Dendritic cell treated with granulocyte-macrophage colony-stimulating factor and Interleukin-4, amounts not matched to agents 40 ng/mL and 50 ng/mL, for 4 days (primary cell): Measurements from ENCODE around the gene AGAP1.
A peak's percentile ranks its signal among the peaks of the same experiment; 100 is the strongest.

ENCODE experiments used
- H3K27ac Mint-ChIP-seq: one replicate; pipeline ENCODE4 v1.8.0; 2022; ENCODE audit warnings: mild to moderate bottlenecking, mixed read lengths
- H3K27me3 Mint-ChIP-seq: one replicate; pipeline ENCODE4 v1.8.0; 2022; ENCODE audit warnings: mild to moderate bottlenecking, mixed read lengths
- H3K36me3 Mint-ChIP-seq: one replicate; pipeline ENCODE4 v1.8.0; 2022; ENCODE audit warnings: low read depth, mixed read lengths
- H3K4me1 Mint-ChIP-seq: one replicate; pipeline ENCODE4 v1.8.0; 2022; ENCODE audit warnings: low read depth, mixed read lengths
- H3K4me3 Mint-ChIP-seq: one replicate; pipeline ENCODE4 v1.8.0; 2022; ENCODE audit warnings: mild to moderate bottlenecking, moderate library complexity, mixed read lengths
- H3K9me3 Mint-ChIP-seq: one replicate; pipeline ENCODE4 v1.8.0; 2022; ENCODE audit warnings: mixed read lengths
- intact Hi-C: fragments of 100-400 bp; cut with micrococcal nuclease; formaldehyde crosslinking; loops from one replicate; pipeline ENCODE4 v1.15.0; 2022

The AGAP1 gene

DNA sequence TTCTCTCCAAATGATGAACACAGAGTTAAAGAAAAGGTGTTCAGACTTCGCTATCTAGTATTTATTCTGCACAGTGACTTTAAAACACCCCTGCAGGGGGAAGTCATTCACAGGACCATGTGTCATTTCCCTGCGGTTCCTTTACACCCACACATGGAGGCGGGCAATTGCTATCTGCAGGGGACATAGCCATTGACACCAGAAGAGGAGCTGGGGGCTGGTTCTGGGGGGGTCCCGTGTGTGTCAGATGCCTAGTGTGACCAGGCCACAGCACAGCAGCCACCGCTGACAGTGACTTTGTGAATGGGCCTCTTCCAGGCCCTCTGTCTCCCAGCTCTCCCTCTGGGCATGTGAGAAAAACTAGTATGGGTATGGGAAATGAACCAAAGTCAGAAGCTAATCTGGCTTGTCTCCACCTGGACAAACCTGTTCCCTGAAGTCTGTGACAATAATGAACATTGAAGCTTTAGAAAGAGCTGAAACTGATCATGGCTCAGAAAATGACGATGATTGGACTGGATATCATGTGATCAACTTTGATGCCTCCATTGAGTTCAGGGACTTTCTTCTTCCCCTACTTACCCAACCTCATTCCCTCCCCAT lies 681.8 kb downstream of the AGAP1 start:
- H3K27me3 Mint-ChIP-seq: peaks cover 97% of the 10 kb centered on the region
- H3K4me3 Mint-ChIP-seq: no peak overlapping the region
- no peak overlapping the region for H3K27ac Mint-ChIP-seq
- intact Hi-C loops: no loop called here
- no peaks in the 10 kb centered on the region for H3K9me3 Mint-ChIP-seq
- no peaks in the 10 kb centered on the region for H3K36me3 Mint-ChIP-seq
- peaks cover 19% of the 10 kb centered on the region for H3K4me1 Mint-ChIP-seq

DNA sequence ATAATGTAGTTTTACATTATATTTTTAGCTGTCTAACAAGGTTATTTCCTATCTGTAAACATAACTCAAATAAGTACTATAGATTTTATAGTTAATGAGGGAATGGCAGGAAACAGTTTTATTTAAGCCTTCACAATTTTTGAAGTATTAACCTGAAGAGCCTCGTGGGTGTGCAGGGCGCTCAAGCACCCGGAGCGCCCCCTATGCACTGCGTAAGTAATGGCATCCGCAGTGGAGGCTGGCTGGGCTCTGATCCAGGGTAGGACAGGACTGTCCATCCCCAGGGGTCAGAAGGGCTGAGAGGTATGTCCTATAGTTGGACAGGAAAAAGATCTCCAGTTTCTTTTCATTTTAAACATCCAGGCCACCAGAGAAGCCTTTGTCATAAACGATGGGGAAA lies 682.6 kb downstream of the AGAP1 start:
- no peak overlapping the region for H3K4me3 Mint-ChIP-seq
- H3K9me3 Mint-ChIP-seq: no peaks in the 10 kb centered on the region
- peaks cover 96% of the 10 kb centered on the region for H3K27me3 Mint-ChIP-seq
- H3K27ac Mint-ChIP-seq: no peak overlapping the region
- H3K36me3 Mint-ChIP-seq: no peaks in the 10 kb centered on the region
- peaks cover 19% of the 10 kb centered on the region for H3K4me1 Mint-ChIP-seq
- intact Hi-C loops: no loop called here

DNA sequence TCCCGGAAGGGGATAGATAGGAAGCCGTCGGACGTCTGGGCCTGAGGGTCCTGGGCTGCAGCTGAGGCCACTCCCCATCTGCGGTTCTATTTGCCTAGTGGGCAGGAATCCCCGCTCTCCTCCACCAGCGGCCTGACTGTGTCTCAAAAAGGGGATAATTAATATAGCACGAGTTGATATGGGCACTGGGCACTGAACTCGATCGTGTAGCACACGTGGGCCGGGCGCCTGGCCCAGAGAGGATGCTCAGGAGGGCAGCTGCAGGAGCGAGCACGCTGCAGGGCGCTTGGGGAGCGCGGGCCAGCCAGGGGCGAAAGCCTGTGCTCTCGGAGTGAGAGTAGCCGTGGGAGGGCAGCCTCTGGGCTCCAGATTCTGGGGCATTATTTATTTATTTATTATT lies 683.1 kb downstream of the AGAP1 start:
- H3K4me3 Mint-ChIP-seq: no peak overlapping the region
- no peaks in the 10 kb centered on the region for H3K36me3 Mint-ChIP-seq
- no peak overlapping the region for H3K27ac Mint-ChIP-seq
- H3K9me3 Mint-ChIP-seq: no peaks in the 10 kb centered on the region
- H3K4me1 Mint-ChIP-seq: peaks cover 19% of the 10 kb centered on the region
- intact Hi-C loops: no loop called here
- peaks cover 94% of the 10 kb centered on the region for H3K27me3 Mint-ChIP-seq

DNA sequence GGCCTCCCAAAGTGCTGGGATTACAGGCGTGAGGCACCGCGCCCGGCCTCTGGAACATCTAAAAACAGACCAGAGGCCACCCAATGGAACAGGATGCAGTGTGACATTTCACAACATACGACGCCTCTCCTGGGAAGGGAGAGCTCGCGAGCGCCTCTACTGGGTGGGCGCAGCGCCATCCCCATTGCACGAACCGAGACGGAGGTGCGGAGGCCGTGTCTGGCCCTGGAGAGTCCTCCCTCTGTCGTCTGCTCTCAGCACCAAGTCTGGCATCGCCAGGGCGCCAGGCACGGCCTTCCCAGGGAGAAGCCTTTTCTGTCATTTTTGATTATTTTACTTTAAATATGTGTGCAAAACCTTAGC lies 683.7 kb downstream of the AGAP1 start:
- Mint-ChIP-seq H3K4me1 (peaks cover 19% of the 10 kb centered on the region), H3K27me3 (peaks cover 91% of the 10 kb centered on the region), H3K4me3 (no peak overlapping the region), H3K27ac (no peak overlapping the region), H3K36me3 (no peaks in the 10 kb centered on the region), H3K9me3 (no peaks in the 10 kb centered on the region)
- intact Hi-C loops: no loop called here

DNA sequence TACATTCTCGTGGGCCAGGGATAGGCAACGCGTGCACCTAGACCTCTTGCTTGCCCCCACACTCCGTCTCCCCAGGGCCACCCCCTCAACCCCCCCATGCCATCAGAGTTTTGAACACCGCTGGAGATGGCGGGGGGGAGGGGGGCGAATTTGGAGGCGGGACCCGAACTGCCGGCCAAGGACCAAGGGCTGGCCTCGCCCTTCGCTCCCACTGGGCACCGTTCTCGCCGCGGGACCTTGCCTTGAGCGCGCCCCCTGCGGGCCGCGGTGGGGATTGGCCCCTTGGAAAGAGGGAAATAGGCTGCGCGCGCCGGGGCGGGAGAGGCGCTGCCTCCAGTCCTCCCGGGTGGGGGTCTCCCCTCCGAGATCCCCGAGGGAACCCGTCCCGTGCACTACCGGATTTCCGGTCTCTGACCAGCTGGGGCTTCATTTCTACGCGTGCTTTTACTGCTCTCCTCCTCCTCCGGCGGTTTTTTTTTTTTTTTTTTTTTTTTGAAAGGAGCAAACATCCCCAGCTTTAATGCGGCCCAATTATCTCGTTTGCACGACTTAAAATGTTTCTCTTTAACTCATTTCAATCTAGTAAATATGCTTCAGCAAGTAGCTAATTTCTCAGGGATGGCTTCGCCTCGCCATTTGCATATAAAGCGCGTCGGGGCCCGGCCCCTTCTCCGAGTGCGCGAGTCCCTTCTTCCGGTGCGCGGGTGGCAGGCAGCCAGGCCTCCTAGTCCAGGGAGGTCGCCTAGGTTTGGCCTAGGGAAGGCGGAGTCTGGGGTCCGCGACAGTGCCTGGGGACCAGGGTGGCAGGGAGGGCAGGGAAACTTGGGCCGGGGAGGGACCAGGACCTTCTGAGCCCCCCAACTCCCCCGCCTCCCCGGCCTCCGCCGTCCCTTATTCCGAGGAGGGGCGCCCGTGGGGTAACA lies 684.4 kb downstream of the AGAP1 start:
- intact Hi-C loops: no loop called here
- peak overlapping the region; percentile 42 for H3K4me3 Mint-ChIP-seq
- H3K36me3 Mint-ChIP-seq: no peaks in the 10 kb centered on the region

DNA sequence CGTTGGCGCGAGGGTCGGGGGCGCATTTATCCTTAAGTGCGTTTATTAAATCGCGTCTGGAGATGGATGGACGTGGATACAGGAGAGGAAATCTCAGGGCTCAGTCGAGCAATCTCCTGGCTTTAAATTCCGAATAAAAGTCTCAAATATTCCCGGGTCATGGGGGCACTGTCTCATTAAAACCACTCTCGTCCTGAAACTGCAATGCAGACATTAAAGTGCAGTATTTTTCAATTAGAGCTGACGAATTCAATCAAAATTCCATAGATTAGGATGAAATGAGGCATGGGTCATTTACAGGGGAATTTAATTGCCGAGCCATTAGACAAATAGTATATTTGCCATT lies 685.0 kb downstream of the AGAP1 start:
- Mint-ChIP-seq H3K27me3 (peaks cover 86% of the 10 kb centered on the region), H3K9me3 (no peaks in the 10 kb centered on the region), H3K36me3 (no peaks in the 10 kb centered on the region), H3K27ac (no peak overlapping the region), H3K4me1 (peaks cover 19% of the 10 kb centered on the region), H3K4me3 (no peak overlapping the region)
- intact Hi-C loops: no loop called here

More for the DNA sequence above, 684.4 kb downstream of the AGAP1 start:
- no peaks in the 10 kb centered on the region for H3K9me3 Mint-ChIP-seq
- peaks cover 19% of the 10 kb centered on the region for H3K4me1 Mint-ChIP-seq
- no peak overlapping the region for H3K27ac Mint-ChIP-seq
- H3K27me3 Mint-ChIP-seq: peaks cover 89% of the 10 kb centered on the region

DNA sequence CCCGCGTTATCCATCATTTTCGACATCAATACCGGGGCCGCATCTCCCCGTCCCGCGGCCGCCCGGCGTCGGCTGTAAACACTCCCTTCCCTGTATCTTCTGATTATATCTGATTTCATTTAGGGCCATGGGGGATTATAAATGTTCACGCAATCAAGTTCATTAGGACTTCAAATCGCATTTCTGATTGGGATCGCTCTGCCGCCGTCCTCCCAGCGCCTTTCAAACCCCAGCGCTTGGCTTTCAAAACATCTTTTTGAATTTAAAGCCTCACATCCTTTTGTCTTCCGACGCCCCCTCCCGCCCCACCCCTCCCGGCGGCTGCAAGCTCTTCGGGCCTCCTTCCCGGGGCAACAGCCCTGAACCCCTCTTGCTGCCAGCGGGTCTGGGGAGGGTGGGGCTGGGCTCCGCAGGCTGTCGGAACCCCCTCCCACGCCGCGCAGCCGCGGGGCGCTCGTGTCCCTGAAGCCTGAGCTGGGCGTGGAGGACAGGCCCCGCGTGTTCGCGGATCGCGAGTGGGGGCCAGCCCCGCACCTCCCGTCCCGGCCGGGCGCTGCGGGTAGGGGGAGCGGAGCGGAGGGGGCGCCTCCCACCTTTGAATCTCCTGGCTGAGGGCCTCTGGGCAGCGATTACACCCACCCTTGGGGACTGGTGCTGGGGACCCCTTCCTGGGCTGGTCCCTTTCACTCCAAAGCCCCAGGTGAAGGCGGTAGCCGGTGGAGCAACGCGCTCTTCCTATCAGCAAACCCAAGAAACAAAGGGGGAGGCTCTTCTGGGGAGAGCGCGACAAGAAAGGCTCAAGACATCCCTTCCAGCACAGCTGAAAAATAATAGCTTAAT lies 685.6 kb downstream of the AGAP1 start:
- no peaks in the 10 kb centered on the region for H3K9me3 Mint-ChIP-seq
- peaks cover 19% of the 10 kb centered on the region for H3K4me1 Mint-ChIP-seq
- no peaks in the 10 kb centered on the region for H3K36me3 Mint-ChIP-seq
- H3K27me3 Mint-ChIP-seq: peaks cover 80% of the 10 kb centered on the region
- intact Hi-C loops: loop anchor here (1.0 kb wide), 1 partner anchor 413 kb away; no protein-coding TSS in a partner anchor
- H3K27ac Mint-ChIP-seq: no peak overlapping the region
- H3K4me3 Mint-ChIP-seq: no peak overlapping the region

DNA sequence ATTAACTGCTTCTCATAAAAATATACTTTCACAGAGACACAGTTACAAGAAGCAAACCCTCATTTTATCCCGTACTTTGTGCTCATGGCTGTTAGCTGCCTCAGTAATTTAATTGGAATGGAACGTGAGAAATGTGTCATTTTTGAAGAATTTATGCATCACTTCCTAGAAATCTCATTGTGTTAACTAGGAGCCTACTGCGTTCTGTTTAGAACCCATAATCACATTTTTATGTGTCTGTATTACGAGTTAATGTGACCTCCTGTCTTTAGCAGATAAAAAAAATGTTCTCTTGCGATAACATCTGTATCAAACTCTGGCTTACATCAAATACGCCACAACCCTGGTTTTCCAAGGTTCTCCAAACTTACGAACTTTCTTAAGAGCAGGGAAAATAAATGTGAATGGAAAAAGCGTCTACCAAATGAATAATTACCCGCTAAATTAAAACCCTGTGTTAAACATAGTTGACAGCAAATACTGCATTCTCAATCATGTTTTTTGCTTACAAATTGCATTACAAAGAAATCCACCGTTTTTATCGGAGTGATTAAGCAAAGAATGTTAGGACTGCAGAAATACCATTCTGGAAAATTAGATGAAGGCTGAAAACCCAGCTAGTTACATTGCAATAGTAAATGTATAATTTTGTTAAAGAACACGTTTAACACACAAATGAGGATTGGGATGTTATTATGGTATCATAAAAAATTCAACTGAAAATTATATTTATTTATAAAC lies 686.4 kb downstream of the AGAP1 start:
- Mint-ChIP-seq H3K9me3 (no peaks in the 10 kb centered on the region), H3K4me3 (no peak overlapping the region), H3K4me1 (peaks cover 14% of the 10 kb centered on the region), H3K27me3 (peaks cover 72% of the 10 kb centered on the region), H3K36me3 (no peaks in the 10 kb centered on the region), H3K27ac (no peak overlapping the region)
- intact Hi-C loops: loop anchor here (1.0 kb wide), 1 partner anchor 414 kb away; no protein-coding TSS in a partner anchor

DNA sequence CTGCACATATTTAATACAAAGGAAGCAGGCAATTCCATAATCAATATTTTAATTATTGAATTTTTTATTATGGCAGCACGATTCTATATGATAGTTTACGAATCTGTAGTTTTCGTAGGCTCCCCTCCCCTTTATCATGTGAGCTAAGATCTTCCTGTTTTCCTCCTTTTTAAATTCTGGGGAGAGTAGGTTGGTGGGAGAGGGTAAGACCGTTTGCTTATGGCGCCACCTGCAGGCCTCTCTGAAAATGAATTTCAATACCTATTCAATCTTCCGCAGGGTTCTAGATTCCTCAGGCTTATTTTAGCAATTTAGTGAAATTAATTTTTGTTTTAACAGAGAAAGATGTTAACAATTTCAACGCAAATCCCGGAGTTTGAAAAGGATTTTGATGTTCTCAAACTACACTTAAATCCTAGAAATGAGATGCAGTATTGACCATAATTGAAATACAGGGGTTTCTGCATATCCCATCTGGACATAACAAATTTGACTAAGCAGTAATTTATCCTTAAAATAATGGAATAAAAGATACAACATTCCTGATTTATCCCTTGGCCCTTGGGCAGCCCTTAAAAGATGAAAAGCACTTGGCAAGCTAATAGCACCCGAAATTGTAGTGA lies 687.1 kb downstream of the AGAP1 start:
- H3K27ac Mint-ChIP-seq: no peak overlapping the region
- intact Hi-C loops: loop anchor here (1.0 kb wide), 2 partner anchors 402 to 415 kb away; no protein-coding TSS in a partner anchor
- no peak overlapping the region for H3K4me3 Mint-ChIP-seq

More for the DNA sequence above, 687.1 kb downstream of the AGAP1 start:
- Mint-ChIP-seq H3K9me3 (no peaks in the 10 kb centered on the region), H3K4me1 (peaks cover 8% of the 10 kb centered on the region), H3K36me3 (no peaks in the 10 kb centered on the region), H3K27me3 (peaks cover 68% of the 10 kb centered on the region)
